NCI-H82 (cell line): ENCODE data around the gene UBE2Z.

Experiments
- DNase-seq: peaks from one replicate; lab custom pipeline; 2025; lab: John Stamatoyannopoulos, UW

UBE2Z gene

DNA sequence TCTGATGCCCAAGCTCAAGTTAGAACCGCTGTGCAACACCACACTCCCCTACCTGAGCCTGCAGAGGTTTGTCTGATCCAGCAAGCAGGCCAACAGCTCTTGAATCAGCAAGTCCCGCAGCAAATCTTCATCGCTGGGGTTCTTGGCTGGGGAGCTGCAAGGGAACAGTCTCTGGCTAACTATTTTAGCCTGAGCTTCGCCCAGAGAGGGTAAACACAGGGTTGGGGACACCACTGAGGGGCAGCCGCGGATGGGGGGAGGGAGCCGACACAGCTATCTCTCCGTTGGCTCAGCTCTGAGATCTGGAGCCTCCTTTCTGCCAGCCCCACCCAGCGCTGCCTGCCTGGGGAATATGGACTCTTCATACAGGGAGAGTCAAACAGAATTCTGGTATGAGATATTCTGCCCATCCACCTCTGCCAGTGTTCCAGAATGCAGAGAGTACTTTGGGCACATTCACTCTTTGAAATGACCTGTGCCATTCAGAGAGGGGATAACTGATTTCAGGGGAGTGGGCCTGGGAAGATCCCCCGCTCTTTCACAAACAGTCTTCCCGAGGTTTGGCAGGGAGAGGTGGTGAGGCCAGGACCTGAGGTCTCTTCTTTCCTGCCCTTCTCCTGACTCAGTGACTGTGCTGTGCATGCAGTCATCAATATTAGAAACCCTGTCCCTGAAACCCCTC lies 52.8 kb downstream of the UBE2Z start:
- peak; percentile 80 for DNase-seq

DNA sequence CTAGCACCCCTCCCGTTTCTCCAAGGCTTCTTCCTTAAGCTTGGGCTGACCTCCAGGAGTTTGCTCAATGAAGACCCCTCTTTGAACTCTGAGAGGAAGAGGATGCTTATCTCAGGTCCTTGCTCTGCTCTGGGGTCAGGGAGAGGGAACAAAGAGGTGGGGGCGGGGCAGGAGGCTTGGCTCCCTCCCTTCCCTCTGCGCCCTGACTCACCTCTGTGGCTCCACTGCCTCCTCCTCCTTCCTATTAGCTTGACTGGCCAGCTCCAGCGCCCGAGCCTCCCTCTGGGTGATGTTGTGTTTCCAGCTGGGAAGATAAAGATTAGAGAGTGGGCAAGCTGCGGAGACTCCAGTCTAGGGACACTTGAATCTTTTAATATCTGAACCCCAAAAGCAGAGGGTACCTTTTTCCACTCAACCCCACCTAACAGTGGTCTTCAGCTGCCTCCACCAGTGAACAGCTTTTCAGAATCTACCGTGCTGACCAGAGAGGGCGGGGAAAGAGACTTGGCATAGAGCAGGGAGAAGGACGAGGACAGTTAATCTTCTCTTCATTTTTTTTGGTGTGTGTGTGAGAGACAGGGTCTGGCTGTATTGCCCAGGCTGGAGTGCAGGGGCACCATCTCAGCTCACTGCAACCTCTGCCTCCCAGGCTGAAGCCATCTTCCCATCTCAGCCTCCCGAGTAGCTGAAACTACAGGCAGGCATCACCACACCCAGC lies 53.5 kb downstream of the UBE2Z start:
- DNase-seq, result peak; percentile 70

DNA sequence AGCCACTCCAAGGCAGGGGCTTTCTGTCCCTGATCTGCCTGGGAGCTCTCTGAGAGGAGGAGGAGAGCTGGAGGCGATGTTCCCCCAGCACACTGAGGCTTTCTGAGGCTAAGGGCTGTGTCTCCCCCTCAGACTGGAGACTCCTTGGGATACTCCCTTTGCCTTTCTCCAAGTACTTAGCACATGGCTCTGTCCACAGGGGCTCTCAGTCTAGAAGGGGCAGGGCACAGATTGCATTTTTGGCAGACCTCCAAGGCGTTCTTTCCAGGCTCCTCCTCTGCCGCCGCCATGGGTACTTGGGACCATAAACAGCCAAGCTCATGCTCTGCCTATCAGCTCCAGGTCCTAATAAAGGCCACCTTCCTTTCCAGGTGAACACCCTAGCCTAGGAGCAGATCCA lies 62.0 kb downstream of the UBE2Z start:
- DNase-seq, result peak; percentile 99

DNA sequence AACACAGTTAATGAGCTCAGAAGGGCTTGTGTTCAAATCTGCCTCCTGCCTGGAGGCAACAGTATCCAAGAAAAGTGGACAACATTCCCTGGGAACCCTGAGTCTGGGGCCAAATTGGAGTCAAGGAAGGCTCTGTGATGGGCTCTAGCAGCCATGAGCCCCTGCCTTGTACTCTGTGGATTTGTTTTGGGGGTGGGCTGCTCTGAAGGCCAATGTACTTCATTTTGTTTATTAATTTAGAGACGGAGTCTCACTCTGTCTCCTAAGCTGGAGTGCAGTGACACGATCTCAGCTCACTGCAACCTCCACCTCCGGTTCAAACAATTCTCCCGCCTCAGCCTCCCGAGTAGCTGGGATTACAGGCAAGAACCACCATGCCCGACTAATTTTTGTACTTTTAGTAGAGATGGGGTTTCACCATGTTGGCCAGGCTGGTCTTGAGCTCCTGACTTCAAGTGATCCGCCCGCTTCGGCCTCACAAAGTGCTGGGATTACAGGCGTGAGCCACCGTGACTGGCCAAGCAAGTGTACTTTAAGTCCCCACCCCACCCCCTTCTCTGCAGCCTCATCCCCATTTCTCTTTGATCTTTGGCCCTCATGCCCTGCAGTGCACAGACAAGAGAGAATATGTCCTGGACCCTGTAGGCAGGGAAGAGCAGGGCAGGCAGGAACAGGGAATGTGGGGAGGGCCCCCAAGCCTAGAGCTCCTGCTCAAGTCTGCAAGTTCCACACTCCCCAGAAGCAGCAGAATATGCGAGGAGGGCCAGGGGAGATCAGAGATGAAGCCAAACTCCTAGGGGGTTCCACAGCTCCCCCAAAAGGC lies 62.9 kb downstream of the UBE2Z start:
- DNase-seq, result peak; percentile 82

DNA sequence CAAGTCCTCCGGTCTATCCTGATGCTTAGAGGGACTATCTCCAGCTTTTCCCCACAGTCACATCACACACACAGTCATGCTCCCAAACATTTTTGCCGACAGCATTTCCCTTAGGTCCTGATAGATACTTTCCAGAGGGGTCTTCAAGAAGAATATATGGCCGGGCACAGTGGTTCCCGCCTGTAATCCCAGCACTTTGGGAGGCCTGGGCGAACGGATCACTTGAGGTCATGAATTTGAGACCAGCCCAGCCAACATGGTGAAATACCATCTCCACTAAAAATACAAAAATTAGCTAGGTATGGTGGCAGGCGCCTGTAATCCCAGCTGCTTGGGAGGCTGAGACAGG lies 64.5 kb downstream of the UBE2Z start:
- no peak for DNase-seq

DNA sequence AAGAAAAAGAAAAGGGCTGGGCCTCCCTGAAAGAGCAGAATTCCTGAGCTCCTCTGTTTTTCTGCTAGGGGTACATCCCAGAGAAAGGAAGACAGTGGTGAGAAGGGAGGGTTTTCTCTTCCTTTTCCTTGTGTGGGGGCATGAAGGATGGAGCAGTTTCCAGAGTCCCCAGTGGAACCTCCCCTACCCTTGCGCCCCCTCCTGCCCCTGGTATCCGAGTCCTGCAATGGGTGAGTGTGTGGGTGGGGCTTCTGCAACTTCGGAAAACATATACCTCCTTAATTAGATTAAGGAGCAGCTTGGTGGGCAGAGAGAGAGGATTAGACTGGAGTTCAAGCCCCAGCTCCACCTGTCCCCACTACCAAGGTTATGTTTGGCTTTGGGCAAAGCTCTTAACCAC lies 65.6 kb downstream of the UBE2Z start:
- DNase-seq, result peak; percentile 99
